ENCODE results near the gene ZNF701. TPM values are rescaled to one million over a fixed set of nuclear protein-coding genes. Genes with fewer than 3 reads are reported as not detected.
A peak's percentile ranks its signal among the peaks of the same experiment; 100 is the strongest.
"Not testable (repeated sequence)": the region's sequence is repeated elsewhere in the genome, so short reads cannot be mapped to it uniquely, and the experiment has no call there.

ZNF701 gene
- total RNA-seq, 4 donors from 2014 or later: 4.0 to 6.2 (median 4.8) TPM

GRCh38 chr19:52536448-52536800 is 33.7 kb upstream of the ZNF701 start:
- peak overlapping the region; percentile 59 to 74 (median 70) for H3K4me3 ChIP-seq
- peak overlapping the region; percentile 69 to 88 (median 82) for H3K27ac ChIP-seq
- TF ChIP-seq POLR2A (IDR thresholded peaks at IDR 0.05) (no peak), CTCF (IDR thresholded peaks at IDR 0.05 in 4 of 5, conservative IDR thresholded peaks at IDR 0.05 in 1 of 5) (no peak)
- intact Hi-C loops (cut with DNase I; ENCODE audit: low total_unique reads): loop anchor here (1.0 to 10.0 kb wide), 3 partner anchors 9 to 568 kb away; partner anchors contain the start of genes ZNF160 and ZNF808
- in situ Hi-C loops (cut with MboI; ENCODE audit: low sequenced_read_pairs in 4 of 4): no loop called here
- DNase-seq: no peak
- ATAC-seq: peak in 1 of 2 donors; percentile 10
- no peaks in the 10 kb centered on the region for H3K36me3 ChIP-seq
- H3K27me3 ChIP-seq: no peaks in the 10 kb centered on the region
- H3K4me1 ChIP-seq: peaks cover 25% of the 10 kb centered on the region in 2 donors
- no peaks in the 10 kb centered on the region for H3K9me3 ChIP-seq

- Histone ChIP-seq H3K4me1 (peaks cover 15 to 17% of the 10 kb centered on the region in 2 donors), H3K36me3 (peaks cover 0 to 12% of the 10 kb centered on the region in 2 donors)
- H3K9me3 ChIP-seq; H3K27me3 ChIP-seq; H3K27ac ChIP-seq; ATAC-seq; in situ Hi-C loops (cut with MboI; ENCODE audit: low sequenced_read_pairs in 4 of 4); DNase-seq; H3K4me3 ChIP-seq: not testable (repeated sequence)
- intact Hi-C loops (cut with DNase I; ENCODE audit: low total_unique reads): loop anchor here (10.0 kb wide), 1 partner anchor 566 kb away; the partner anchor contains the start of gene ZNF160
Observed at GRCh38 chr19:52538815-52539214, 31.3 kb upstream of the ZNF701 start.

- H3K36me3 ChIP-seq: peaks cover 5 to 32% of the 10 kb centered on the region in 2 donors
- H3K4me1 ChIP-seq; intact Hi-C loops (cut with DNase I; ENCODE audit: low total_unique reads); in situ Hi-C loops (cut with MboI; ENCODE audit: low sequenced_read_pairs in 4 of 4); ATAC-seq; DNase-seq; H3K9me3 ChIP-seq; H3K4me3 ChIP-seq; H3K27ac ChIP-seq; H3K27me3 ChIP-seq: not testable (repeated sequence)
Observed at GRCh38 chr19:52541176-52541575, 28.9 kb upstream of the ZNF701 start.

GRCh38 chr19:52541608-52542007 is 28.5 kb upstream of the ZNF701 start:
- Histone ChIP-seq H3K4me1 (no peaks in the 10 kb centered on the region), H3K4me3 (no peak overlapping the region), H3K9me3 (no peaks in the 10 kb centered on the region), H3K27me3 (no peaks in the 10 kb centered on the region), H3K27ac (no peak overlapping the region), H3K36me3 (peaks cover 5 to 34% of the 10 kb centered on the region in 2 donors)
- intact Hi-C loops (cut with DNase I; ENCODE audit: low total_unique reads): no loop called here
- no peak for DNase-seq
- ATAC-seq: no peak
- in situ Hi-C loops (cut with MboI; ENCODE audit: low sequenced_read_pairs in 4 of 4): no loop called here
- no peak for TF ChIP-seq CTCF (IDR thresholded peaks at IDR 0.05 in 4 of 5, conservative IDR thresholded peaks at IDR 0.05 in 1 of 5)
- TF ChIP-seq POLR2A (IDR thresholded peaks at IDR 0.05): no peak

- in situ Hi-C loops (cut with MboI; ENCODE audit: low sequenced_read_pairs in 4 of 4); H3K4me3 ChIP-seq; DNase-seq; H3K4me1 ChIP-seq; ATAC-seq; intact Hi-C loops (cut with DNase I; ENCODE audit: low total_unique reads); H3K27ac ChIP-seq; H3K9me3 ChIP-seq; H3K27me3 ChIP-seq: not testable (repeated sequence)
- H3K36me3 ChIP-seq: peaks cover 5 to 40% of the 10 kb centered on the region in 2 donors
Observed at GRCh38 chr19:52542541-52542940, 27.5 kb upstream of the ZNF701 start.

- in situ Hi-C loops (cut with MboI; ENCODE audit: low sequenced_read_pairs in 4 of 4): no loop called here
- peaks cover 5 to 44% of the 10 kb centered on the region in 2 donors for H3K36me3 ChIP-seq
- no peaks in the 10 kb centered on the region for H3K27me3 ChIP-seq
- H3K27ac ChIP-seq: no peak overlapping the region
- no peak for TF ChIP-seq CTCF (IDR thresholded peaks at IDR 0.05 in 4 of 5, conservative IDR thresholded peaks at IDR 0.05 in 1 of 5)
- TF ChIP-seq POLR2A (IDR thresholded peaks at IDR 0.05): no peak
- intact Hi-C loops (cut with DNase I; ENCODE audit: low total_unique reads): no loop called here
- no peak for ATAC-seq
- no peak overlapping the region for H3K4me3 ChIP-seq
- no peak for DNase-seq
- H3K4me1 ChIP-seq: no peaks in the 10 kb centered on the region
- H3K9me3 ChIP-seq: no peaks in the 10 kb centered on the region
Observed at GRCh38 chr19:52542984-52543664, 27.0 kb upstream of the ZNF701 start.

All from gastrocnemius medialis (tissue), 4 donors.